Urothelium cell line (cell line): ENCODE data around the gene RPTOR.
"Not testable (repeated sequence)": the region's sequence is repeated elsewhere in the genome, so short reads cannot be mapped to it uniquely, and the experiment has no call there.

Experiments
- DNase-seq: peaks from one replicate; pipeline ENCODE4 v3.0.0; 2011; ENCODE audit warnings: low spot score, mixed read lengths
- FAIRE-seq: peaks from 2 replicates; lab custom pipeline; 2011; peaks lifted over from hg19 to GRCh38; lab: Jason Lieb, UNC

The RPTOR gene

DNA sequence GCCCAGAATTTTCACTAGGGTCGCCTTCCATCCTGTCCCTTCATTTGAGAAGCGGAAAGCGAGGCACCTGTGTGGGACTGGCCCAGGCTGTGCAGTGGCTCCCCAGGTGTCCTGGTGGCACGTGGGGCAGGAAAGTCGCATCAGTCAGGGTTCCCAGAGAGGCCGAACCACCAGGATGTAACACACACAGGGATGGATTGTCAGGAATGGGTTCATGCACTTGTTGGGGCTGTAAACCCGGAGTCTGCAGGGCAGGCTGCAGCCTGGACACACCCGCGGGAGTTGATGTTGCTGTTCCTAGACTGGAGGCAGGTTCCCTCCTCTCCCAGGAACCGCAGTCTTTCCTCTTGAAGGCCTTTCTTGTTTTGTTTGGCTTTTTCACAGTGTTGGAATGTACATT is 30.7 kb upstream of the RPTOR start:
- DNase-seq (no peak), FAIRE-seq (no peak)

DNA sequence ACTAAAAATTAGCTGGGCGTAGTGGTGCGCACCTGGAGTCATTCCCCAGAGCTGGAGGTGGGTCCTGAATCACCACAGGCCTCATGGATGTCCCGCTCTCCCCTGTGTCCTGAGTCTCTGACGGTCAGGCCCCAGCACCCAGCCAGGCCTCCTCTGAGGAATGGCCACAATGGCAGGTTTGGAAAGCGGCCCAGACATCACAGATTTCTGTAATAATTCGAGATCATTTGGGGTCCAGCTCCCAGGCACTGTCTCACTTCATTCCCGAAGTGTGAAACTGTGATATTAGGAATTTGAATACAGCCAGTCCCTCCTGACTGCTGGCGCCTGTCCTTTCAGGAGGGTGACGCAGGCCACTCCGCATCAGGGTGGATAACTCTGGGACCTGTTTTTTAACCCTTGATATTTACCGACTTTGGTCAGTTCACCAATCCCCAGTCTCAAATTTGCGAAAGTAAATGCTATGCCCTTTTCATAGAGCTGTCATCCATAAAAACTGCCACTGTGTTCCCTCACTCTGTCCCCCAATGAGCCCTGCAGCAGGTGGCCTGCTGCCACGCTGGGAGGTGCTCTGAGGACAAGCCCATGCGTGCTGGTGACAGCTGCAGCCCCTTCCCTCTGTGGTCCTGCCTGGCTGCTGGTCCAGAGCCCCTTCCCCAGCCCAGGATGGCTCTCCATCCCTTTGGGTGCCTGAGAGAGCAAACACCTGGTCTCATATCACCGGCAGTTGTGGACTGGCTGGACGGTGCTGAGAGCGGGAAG is 28.3 kb upstream of the RPTOR start:
- DNase-seq (no peak), FAIRE-seq (no peak)

DNA sequence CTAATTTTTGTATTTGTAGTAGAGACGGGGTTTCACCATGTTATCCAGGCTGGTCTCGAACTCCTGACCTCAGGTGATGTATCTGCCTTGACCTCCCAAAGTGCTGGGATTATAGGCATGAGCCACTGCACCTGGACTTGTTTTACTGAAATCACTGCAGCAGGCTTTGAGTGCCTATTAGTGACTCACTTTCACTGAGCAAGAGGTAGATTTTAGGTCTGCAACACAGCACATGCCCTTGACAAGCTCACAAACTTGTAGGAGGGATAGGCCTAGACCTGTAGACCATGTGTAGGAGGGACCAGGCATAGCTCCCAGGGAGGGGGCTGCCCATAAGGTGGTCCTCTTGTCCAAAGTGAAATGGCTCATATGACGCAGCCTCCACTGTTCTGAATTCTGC is 27.0 kb upstream of the RPTOR start:
- peak; percentile 5 for FAIRE-seq
- DNase-seq, result no peak

DNA sequence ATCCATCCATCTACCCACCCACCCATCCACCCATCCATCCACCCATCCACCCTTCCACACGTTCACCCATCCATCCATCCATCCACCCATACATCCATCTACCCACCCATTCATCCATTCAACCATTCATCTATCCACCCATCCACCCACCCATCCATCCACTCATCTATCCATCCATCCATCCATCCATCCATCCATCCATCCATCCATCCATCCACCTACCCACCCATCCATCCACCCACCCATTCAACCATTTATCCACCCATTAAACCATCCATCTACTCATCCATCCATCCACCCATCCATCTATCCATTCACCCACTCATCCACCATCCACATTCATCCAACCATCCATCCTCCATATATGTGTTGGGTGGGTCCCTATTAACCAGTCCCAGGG is 26.2 kb upstream of the RPTOR start:
- FAIRE-seq, result peak; percentile 92
- no peak for DNase-seq

DNA sequence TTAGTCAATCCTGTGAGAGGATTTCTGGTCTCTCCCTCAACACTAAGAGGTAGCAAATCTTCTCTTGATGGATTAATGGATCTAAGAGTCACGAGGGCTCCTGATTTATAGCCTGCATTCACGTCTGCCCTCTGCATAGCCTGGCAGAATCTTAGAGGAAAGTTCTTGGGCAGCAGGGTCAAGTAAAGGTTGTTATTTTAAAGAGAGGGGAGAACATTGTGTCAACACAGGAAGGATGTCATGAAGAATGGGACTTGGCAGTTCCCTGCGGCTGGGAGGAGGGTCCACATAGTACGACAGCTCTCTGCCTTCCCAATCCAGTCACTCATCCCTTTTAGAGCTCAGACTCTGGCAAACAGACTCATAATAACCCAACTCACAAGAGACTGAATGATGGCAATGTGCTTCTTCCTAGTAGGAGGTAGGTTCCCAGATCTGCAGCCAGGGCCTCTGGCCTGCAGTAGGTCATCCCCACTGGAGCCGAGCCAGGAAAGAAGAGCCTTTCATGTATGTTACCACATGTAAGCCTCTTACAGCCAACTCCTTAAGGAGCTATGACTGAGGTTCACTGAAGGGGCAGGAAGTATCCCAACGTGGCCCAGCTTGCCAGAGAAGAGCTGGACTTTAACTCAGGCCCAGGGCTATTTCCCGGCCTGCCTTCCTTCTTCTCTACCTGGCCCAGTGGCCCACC is 25.4 kb upstream of the RPTOR start:
- FAIRE-seq (no peak), DNase-seq (no peak)

DNA sequence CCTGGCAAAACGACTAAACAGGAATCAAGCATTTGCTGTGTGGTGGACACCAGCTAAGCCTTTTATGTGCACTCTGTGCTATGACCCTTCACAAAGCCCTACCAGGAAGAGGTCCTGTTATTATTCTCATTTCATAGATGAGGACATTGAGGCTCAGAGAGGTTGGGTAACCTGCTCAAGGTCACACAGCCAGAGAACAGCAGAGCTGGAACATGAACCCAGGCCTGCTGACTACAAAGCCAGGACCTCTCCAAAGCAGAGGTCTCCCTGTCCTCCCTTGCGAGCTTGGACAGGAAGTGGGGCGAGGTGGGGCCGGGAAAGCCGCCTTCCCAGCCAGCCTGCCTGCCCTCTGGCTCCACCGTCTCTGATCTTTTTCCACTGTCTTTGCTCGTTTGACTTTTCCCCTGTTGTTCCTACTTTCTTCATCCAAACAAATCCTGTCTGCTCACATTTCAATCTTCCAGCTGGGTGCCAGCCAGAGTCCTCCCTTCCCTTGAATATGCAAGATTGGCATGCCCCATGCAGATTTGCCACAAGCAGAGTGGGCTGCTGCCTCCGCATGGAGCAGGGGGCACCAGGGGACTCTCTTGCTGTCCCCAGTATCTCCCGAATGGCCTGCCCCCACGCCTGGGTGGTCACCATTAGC is 23.7 kb upstream of the RPTOR start:
- no peak for FAIRE-seq
- DNase-seq, result no peak

DNA sequence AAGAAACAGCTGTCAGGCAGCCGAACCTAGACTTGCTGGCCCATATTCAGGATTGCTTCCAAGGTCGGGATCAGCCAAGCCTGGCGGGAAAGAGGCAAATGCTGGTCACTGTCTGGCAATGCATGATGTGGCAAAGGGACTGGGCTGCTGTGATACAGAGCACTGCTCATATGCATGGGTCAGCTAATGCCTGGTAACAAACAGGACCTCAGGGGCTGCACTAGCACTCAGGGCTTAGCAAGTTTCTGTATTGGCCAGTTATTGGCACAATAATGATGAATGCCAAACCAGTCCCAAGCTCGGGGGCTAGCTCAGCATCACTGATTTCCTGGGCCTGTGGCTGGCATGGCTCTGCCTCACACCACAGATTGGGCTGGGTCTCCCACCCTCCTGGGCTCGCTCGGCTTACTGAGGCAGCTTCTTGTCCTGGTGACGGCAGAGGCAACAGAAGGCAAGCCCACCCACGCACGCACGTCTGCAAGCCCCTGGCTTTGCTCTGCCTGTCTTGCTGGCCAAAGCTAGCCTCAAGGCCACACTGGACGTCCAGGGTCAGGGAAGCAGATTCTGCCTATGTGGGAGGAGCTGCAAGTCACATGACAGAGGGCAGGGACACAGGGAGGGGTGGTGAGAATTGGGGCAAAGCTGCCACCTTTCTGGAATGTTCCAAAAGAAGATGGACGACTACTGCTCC is 21.4 kb upstream of the RPTOR start:
- DNase-seq, result no peak
- FAIRE-seq, result no peak

DNA sequence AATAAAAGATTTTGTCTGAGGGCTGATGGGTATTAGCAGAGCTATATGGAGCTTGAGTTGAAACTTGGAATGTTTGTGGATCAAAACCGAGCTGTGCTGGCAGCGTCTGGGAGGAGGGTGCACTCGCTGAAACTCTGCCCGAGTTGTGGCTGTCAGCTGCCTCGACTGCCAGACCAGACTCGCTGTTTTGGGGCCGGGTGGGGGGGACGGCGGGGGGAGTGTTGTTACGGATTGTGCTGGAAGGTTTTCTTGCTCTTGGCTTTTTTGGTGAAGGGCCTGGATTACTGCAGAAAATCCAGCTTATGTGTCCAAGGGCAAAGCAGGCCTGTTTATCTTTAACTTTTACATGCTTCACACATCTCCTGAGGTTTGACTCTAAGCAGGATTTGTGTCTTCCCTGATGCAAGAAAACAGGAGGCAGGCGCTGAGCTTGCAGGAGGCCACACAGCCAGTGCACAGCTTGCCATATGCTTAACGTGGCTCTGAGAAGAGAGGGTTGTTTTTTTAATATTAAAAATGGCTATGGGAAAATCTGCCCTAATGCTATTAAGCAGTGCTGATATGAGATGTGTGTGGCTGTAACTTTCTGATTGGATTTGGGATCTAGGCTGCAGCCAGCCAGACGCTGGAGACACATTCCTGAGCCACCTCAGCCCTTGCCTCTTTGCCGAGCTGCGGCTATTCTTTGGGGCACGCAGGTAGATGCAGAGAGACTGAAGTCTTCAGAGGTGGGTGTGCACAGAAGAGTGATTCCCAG is 20.5 kb upstream of the RPTOR start:
- no peak for FAIRE-seq
- DNase-seq, result no peak

DNA sequence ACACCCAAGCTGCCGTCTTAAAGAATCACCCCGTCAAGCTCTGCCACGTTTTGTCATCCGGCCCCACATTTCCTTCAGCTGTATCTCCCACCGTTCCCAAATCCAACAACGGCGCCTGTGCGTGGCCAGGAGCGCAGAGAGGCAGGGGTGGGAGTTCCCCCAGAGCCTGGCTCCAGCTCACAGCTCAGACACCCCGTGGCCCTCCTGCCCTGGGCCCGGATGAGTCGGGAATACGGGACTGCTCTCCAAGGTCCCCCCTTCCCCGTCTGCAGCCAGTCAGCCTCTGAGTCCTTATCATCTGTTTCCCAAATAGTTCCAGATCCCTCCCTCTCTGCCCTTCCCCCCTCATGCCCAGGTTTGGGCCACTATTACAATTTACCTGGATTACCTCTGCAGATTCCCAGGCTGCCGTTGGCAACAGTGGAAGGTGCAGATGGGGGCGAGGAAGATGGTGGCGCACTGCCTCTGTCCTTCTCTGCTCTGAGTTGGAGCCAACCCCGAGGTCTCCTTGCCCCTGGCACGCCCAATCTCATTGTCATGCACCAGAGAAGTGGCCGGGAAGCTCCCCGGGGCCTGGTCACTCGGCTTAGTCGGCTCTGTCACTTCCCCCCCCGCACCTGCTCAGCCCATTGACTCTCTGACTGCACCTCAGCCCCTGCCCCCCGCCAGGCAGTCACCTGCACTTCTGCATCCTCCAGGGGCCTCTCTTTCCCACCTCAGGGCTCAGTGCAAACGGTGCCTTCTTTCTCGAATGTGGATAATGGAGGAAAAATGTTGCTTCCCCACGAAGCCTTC is 18.3 kb upstream of the RPTOR start:
- DNase-seq (no peak), FAIRE-seq (no peak)

DNA sequence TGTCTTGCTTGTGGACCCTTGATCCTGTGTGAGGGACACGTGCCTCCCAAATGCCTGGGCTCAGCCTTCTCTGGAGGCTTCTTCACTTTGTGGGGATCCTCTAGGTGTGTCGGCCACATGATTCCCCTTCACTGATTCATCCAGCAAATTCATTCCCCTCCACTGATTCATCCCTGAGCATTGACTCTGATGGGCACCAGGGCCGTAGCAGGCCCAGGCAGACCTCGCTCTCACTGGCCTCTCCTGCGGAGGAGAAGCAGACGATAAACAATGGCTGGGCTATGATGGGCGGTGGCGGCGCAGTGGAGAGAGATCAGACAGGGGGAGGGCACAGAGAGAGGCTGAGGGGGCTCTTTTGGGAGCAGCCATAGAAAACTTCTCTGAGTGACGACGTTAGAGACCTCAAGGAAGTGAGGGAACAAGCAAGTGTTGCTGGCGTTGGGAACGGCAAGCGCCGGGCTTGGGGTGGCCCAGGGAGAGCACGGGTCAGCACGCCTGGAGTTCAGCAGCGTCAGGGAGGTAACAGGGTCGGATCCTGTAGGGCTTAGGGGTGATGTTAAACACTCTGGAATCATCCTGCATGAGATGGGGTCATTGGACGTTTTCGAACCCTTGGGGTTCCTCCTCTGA is 17.5 kb upstream of the RPTOR start:
- peak; percentile 61 for DNase-seq
- peak; percentile 59 for FAIRE-seq

DNA sequence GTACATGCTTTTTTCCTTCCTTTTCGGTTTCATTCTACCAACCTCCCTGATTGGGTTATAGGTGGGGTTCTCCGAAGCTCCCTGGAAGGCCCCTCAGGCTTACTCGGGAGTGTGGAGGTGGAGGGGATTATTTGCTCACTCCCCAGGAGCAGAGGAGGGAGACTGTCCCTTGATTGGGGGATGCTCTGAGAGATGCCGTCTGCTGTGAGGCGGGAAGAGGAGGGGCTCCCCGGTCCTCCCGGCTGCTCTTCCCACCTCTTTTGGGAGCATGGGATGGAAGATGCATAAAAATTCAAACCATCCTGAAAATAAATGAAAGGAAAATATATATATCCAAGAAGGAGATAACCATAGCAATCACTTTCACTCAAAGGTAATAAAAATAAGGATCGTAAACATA is 16.1 kb upstream of the RPTOR start:
- FAIRE-seq (no peak), DNase-seq (no peak)

DNA sequence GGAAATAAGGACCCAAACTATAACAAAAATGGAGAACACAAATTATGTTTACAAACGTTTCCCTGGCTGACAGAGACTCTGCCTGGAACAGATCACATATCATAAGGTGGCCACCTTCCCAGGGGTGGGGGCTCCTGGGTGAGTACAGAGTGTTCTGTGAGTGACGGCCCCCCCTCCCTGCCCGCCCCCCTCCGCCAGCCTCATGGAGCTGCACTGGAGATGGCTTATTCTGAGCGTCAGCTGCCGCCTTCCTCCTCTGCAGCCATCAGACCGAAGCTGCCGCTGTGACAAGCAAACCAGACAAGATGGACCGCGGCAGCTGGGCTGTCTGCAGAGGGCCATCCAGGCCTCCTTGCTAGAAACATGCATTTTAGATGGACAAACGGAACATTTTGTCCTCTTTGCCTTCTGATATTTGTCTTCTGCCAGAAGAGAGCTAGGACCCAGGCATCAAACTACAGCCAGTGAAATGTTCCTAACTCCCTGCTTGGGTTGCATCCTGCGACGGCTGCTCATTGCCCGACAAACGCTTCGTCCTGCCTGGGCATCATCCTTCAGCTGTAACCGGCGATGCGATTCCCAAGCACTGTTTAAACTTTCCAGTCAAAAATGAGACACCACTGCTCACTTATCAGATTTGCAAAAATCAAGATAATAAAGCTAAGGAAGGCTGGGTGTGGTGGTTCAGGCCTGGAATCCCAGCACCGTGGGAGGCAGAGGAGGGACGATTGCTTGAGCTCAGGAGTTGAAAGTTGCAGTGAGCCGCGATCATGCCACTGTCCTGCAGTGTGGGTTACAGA is 15.3 kb upstream of the RPTOR start:
- FAIRE-seq (peak; percentile 85), DNase-seq (no peak)

DNA sequence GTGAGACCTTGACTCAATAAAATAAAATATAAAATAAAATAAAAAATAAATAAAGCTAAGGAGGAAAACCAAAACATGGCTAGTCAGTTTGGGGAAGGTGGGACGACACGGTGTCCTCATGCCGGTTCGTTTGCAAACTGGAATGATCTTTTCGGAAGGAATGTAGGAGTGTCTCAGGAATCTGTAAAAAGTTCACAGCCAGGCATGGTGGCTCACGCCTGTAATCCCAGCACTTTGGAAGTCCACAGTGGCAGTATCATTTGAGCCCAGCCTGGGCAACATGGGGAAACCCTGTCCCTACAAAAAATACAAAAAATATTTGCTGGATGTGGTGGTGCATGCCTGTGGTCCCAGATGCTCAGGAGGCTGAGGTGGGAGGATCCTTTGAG is 14.7 kb upstream of the RPTOR start:
- peak; percentile 63 for DNase-seq
- FAIRE-seq, result no peak

DNA sequence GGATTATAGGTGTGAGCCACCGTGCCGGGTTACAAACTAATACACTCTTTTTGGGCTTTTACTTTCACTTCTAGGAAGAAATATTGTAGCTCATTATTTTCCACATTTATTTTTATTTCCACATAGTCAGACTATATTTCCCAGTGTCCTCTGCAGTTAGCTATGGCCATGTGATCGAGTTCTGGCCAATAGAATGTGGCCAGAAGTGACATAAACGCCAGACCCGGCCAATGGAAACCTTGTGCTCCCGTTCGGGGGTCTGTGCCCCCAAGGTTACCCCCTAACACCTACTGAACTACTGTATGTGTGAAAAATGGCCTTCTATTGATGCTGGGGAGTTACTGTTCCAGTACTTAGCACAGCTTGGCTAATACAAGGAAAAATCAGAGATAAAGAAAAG is 13.2 kb upstream of the RPTOR start:
- peak; percentile 27 for FAIRE-seq

DNA sequence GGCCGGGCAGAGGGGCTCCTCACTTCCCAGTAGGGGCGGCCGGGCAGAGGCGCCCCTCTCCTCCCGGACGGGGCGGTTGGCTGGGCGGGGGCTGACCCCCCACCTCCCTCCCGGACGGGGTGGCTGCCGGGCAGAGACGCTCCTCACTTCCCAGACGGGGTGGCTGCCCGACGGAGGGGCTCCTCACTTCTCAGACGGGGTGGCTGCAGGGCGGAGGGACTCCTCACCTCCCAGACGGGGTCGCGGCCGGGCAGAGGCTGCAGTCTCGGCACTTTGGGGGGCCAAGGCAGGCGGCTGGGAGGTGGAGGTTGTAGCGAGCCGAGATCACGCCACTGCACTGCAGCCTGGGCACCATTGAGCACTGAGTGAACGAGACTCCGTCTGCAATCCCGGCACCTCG is 7.3 kb upstream of the RPTOR start:
- FAIRE-seq, result not testable (repeated sequence)

More for the DNA sequence above, 13.2 kb upstream of the RPTOR start:
- DNase-seq, result no peak

DNA sequence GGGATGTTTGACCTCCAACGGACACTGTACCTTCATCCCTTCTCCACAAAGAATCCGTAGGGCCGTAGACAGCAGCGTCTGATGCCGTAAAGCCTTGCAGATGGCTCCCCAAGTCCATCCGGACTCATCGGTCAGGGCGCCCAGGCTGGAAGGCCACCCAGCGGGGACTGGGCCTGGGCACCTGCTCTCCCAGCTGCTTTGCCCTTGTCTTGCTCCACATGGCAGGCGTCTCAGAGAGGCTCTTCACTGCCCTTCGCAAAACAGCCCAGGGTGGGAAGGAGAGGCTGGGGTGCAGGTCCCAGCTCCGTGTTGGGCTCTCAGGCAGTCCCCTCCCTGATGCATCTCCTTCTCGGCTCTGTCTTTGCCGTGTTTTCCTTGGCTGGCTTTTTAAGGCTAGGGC is 6.2 kb upstream of the RPTOR start:
- no peak for DNase-seq
- FAIRE-seq, result no peak

More for the DNA sequence above, 7.3 kb upstream of the RPTOR start:
- DNase-seq, result not testable (repeated sequence)

DNA sequence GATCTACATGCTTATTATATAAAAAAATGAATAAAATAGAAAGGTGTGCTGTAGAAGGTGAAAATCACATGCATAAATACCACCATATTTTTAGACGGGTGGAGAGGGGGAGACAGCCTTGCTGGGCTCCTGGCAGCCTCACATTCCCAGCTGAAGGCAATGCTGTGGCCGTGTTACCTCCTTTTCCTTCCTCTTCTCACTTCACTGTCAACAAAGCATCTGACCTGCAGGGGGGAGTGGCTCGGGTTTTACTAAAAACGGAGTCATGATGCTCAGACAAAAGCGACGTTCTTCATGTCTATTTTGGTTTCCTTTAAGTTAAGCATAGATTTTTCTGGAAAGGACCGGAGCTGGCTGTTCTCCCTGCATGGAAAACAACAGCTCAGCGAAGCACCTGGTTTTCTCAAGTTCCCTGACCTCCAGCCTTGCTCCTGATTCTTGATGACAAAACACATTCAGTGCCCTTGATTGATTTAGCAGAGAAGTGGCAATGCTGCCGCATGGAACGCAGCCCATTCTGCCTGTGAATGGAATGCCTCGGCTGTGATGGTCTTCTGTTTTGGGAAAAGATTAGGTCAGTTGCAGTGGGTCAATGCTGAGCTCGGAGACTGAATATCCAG is 5.5 kb upstream of the RPTOR start:
- DNase-seq (no peak), FAIRE-seq (peak; percentile 62)

DNA sequence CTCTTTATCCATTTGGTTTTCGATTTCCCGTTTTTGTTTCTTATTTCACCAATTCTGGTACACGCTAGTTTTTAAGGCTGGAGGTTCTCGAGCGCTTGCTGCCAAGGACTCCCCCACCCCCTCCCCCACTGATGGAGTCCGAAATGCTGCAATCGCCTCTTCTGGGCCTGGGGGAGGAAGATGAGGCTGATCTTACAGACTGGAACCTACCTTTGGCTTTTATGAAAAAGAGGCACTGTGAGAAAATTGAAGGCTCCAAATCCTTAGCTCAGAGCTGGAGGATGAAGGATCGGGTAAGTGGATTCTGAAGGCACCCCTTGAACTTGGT is 825 bp downstream of the RPTOR start:
- DNase-seq, result no peak
- FAIRE-seq, result no peak
